Fibroblast of lung (primary cell): Measurements from ENCODE around the gene ZNF302.

Experiments
- EZH2 ChIP-seq: IDR thresholded peaks from 2 replicates; pipeline ENCODE4 v1.5.1; 2012; ENCODE audit warnings: low read length, control low read depth, mild to moderate bottlenecking; ENCODE audit errors: missing control alignments
- TF ChIP-seq, protein P1 (sequence below), 2 donors: IDR thresholded peaks in 1 of 2; conservative IDR thresholded peaks in 1 of 2; 1 replicate in 1 of 2; 2 replicates in 1 of 2; pipeline ENCODE4 v1.5.1; 2011 to 2012; ENCODE audit warnings: low read length in 2 of 2, control low read depth in 1 of 2, inconsistent platforms in 1 of 2, low read depth in 1 of 2, mild to moderate bottlenecking in 1 of 2

GRCh38 chr19:34662919-34663318 lies 14.6 kb upstream of the ZNF302 start:
- TF ChIP-seq, protein P1, sequence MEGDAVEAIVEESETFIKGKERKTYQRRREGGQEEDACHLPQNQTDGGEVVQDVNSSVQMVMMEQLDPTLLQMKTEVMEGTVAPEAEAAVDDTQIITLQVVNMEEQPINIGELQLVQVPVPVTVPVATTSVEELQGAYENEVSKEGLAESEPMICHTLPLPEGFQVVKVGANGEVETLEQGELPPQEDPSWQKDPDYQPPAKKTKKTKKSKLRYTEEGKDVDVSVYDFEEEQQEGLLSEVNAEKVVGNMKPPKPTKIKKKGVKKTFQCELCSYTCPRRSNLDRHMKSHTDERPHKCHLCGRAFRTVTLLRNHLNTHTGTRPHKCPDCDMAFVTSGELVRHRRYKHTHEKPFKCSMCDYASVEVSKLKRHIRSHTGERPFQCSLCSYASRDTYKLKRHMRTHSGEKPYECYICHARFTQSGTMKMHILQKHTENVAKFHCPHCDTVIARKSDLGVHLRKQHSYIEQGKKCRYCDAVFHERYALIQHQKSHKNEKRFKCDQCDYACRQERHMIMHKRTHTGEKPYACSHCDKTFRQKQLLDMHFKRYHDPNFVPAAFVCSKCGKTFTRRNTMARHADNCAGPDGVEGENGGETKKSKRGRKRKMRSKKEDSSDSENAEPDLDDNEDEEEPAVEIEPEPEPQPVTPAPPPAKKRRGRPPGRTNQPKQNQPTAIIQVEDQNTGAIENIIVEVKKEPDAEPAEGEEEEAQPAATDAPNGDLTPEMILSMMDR (conservative IDR thresholded peaks at IDR 0.05 in 1 of 2, IDR thresholded peaks at IDR 0.05 in 1 of 2; ENCODE audit: low read depth in 1 of 2, low read length in 2 of 2): peak in 1 of 2 donors; percentile 13
- TF ChIP-seq EZH2: no peak
